Peyer's patch (tissue), 4 donors: ENCODE data around the gene ING1.

Experiments
- CTCF ChIP-seq, 6 experiments: fragments of 450-650 bp in 4 of 6; fragments of 200-600 bp in 2 of 6; sonication (generic) in 1 of 6; IDR thresholded peaks; one replicate each; pipeline ENCODE4 v1.5.1; 2017 to 2019; ENCODE audit warnings: antibody characterized with exemption in 6 of 6, mild to moderate bottlenecking in 3 of 6, moderate library complexity in 1 of 6
- POLR2A ChIP-seq, 2 donors: fragments of 450-650 bp; IDR thresholded peaks; one replicate each; pipeline ENCODE4 v1.5.1; 2017; ENCODE audit warnings: antibody characterized with exemption in 2 of 2, mild to moderate bottlenecking in 2 of 2, moderate library complexity in 2 of 2

GRCh38 chr13:110702089-110702488 is 11.4 kb upstream of the ING1 start:
- TF ChIP-seq POLR2A (IDR thresholded peaks at IDR 0.05) (no peak), CTCF (IDR thresholded peaks at IDR 0.05) (no peak)
